ENCODE measurements around the gene TMPRSS15.

The TMPRSS15 gene

GRCh38 chr21:18334066-18334465 is 69.5 kb downstream of the TMPRSS15 start:
- no peaks in the 10 kb centered on the region for H3K36me3 ChIP-seq (ENCODE audit: control insufficient read depth, insufficient read depth, low read length)
- H3K9ac ChIP-seq (ENCODE audit: low read length): no peak overlapping the region
- no peaks in the 10 kb centered on the region for H3K27me3 ChIP-seq (ENCODE audit: control insufficient read depth, insufficient read depth, low read length)
- no peaks in the 10 kb centered on the region for H3K4me1 ChIP-seq (ENCODE audit: control insufficient read depth, insufficient read depth, low read length)
- no peak overlapping the region for H3K4me3 ChIP-seq (ENCODE audit: low read length)
- no peak overlapping the region for H3K27ac ChIP-seq (ENCODE audit: low read depth, low read length)

GRCh38 chr21:18318156-18318555 is 85.4 kb downstream of the TMPRSS15 start:
- Histone ChIP-seq H3K27ac (ENCODE audit: low read depth, low read length) (no peak overlapping the region), H3K4me3 (ENCODE audit: low read length) (no peak overlapping the region), H3K36me3 (ENCODE audit: control insufficient read depth, insufficient read depth, low read length) (no peaks in the 10 kb centered on the region), H3K4me1 (ENCODE audit: control insufficient read depth, insufficient read depth, low read length) (no peaks in the 10 kb centered on the region), H3K9ac (ENCODE audit: low read length) (no peak overlapping the region), H3K27me3 (ENCODE audit: control insufficient read depth, insufficient read depth, low read length) (no peaks in the 10 kb centered on the region)

GRCh38 chr21:18298228-18298627 is 105.4 kb downstream of the TMPRSS15 start:
- Histone ChIP-seq H3K4me1 (ENCODE audit: control insufficient read depth, insufficient read depth, low read length) (no peaks in the 10 kb centered on the region), H3K4me3 (ENCODE audit: low read length) (no peak overlapping the region), H3K9ac (ENCODE audit: low read length) (no peak overlapping the region), H3K27ac (ENCODE audit: low read depth, low read length) (no peak overlapping the region), H3K36me3 (ENCODE audit: control insufficient read depth, insufficient read depth, low read length) (no peaks in the 10 kb centered on the region), H3K27me3 (ENCODE audit: control insufficient read depth, insufficient read depth, low read length) (no peaks in the 10 kb centered on the region)

GRCh38 chr21:18294100-18294499 is 109.5 kb downstream of the TMPRSS15 start:
- Histone ChIP-seq H3K4me3 (ENCODE audit: low read length) (no peak overlapping the region), H3K27me3 (ENCODE audit: control insufficient read depth, insufficient read depth, low read length) (no peaks in the 10 kb centered on the region), H3K36me3 (ENCODE audit: control insufficient read depth, insufficient read depth, low read length) (no peaks in the 10 kb centered on the region), H3K27ac (ENCODE audit: low read depth, low read length) (no peak overlapping the region), H3K4me1 (ENCODE audit: control insufficient read depth, insufficient read depth, low read length) (peaks cover 2% of the 10 kb centered on the region), H3K9ac (ENCODE audit: low read length) (no peak overlapping the region)

GRCh38 chr21:18289876-18290275 is 113.7 kb downstream of the TMPRSS15 start:
- no peak overlapping the region for H3K27ac ChIP-seq (ENCODE audit: low read depth, low read length)
- H3K36me3 ChIP-seq (ENCODE audit: control insufficient read depth, insufficient read depth, low read length): no peaks in the 10 kb centered on the region
- no peak overlapping the region for H3K9ac ChIP-seq (ENCODE audit: low read length)
- H3K4me3 ChIP-seq (ENCODE audit: low read length): no peak overlapping the region
- no peaks in the 10 kb centered on the region for H3K27me3 ChIP-seq (ENCODE audit: control insufficient read depth, insufficient read depth, low read length)
- H3K4me1 ChIP-seq (ENCODE audit: control insufficient read depth, insufficient read depth, low read length): peaks cover 2% of the 10 kb centered on the region

GRCh38 chr21:18285379-18285778 is 118.2 kb downstream of the TMPRSS15 start:
- Histone ChIP-seq H3K4me1 (ENCODE audit: control insufficient read depth, insufficient read depth, low read length) (no peaks in the 10 kb centered on the region), H3K27ac (ENCODE audit: low read depth, low read length) (no peak overlapping the region), H3K27me3 (ENCODE audit: control insufficient read depth, insufficient read depth, low read length) (no peaks in the 10 kb centered on the region), H3K36me3 (ENCODE audit: control insufficient read depth, insufficient read depth, low read length) (no peaks in the 10 kb centered on the region), H3K4me3 (ENCODE audit: low read length) (no peak overlapping the region), H3K9ac (ENCODE audit: low read length) (no peak overlapping the region)

GRCh38 chr21:18275781-18276180 is 127.8 kb downstream of the TMPRSS15 start:
- Histone ChIP-seq H3K27me3 (ENCODE audit: control insufficient read depth, insufficient read depth, low read length) (no peaks in the 10 kb centered on the region), H3K4me1 (ENCODE audit: control insufficient read depth, insufficient read depth, low read length) (no peaks in the 10 kb centered on the region), H3K27ac (ENCODE audit: low read depth, low read length) (no peak overlapping the region), H3K9ac (ENCODE audit: low read length) (no peak overlapping the region), H3K4me3 (ENCODE audit: low read length) (no peak overlapping the region), H3K36me3 (ENCODE audit: control insufficient read depth, insufficient read depth, low read length) (no peaks in the 10 kb centered on the region)

GRCh38 chr21:18274370-18274769 is 129.2 kb downstream of the TMPRSS15 start:
- Histone ChIP-seq H3K36me3 (ENCODE audit: control insufficient read depth, insufficient read depth, low read length) (no peaks in the 10 kb centered on the region), H3K9ac (ENCODE audit: low read length) (no peak overlapping the region), H3K4me1 (ENCODE audit: control insufficient read depth, insufficient read depth, low read length) (no peaks in the 10 kb centered on the region), H3K27me3 (ENCODE audit: control insufficient read depth, insufficient read depth, low read length) (no peaks in the 10 kb centered on the region), H3K4me3 (ENCODE audit: low read length) (no peak overlapping the region), H3K27ac (ENCODE audit: low read depth, low read length) (no peak overlapping the region)

GRCh38 chr21:18273400-18273799 is 130.2 kb downstream of the TMPRSS15 start:
- Histone ChIP-seq H3K4me1 (ENCODE audit: control insufficient read depth, insufficient read depth, low read length) (no peaks in the 10 kb centered on the region), H3K27me3 (ENCODE audit: control insufficient read depth, insufficient read depth, low read length) (no peaks in the 10 kb centered on the region), H3K36me3 (ENCODE audit: control insufficient read depth, insufficient read depth, low read length) (no peaks in the 10 kb centered on the region), H3K27ac (ENCODE audit: low read depth, low read length) (no peak overlapping the region), H3K9ac (ENCODE audit: low read length) (no peak overlapping the region), H3K4me3 (ENCODE audit: low read length) (no peak overlapping the region)

GRCh38 chr21:18269856-18270255 is 133.7 kb downstream of the TMPRSS15 start:
- H3K36me3 ChIP-seq (ENCODE audit: control insufficient read depth, insufficient read depth, low read length): no peaks in the 10 kb centered on the region
- no peaks in the 10 kb centered on the region for H3K4me1 ChIP-seq (ENCODE audit: control insufficient read depth, insufficient read depth, low read length)
- H3K27me3 ChIP-seq (ENCODE audit: control insufficient read depth, insufficient read depth, low read length): no peaks in the 10 kb centered on the region
- H3K27ac ChIP-seq (ENCODE audit: low read depth, low read length): no peak overlapping the region
- no peak overlapping the region for H3K9ac ChIP-seq (ENCODE audit: low read length)
- no peak overlapping the region for H3K4me3 ChIP-seq (ENCODE audit: low read length)

GRCh38 chr21:18268906-18269305 is 134.7 kb downstream of the TMPRSS15 start:
- Histone ChIP-seq H3K4me1 (ENCODE audit: control insufficient read depth, insufficient read depth, low read length) (no peaks in the 10 kb centered on the region), H3K4me3 (ENCODE audit: low read length) (no peak overlapping the region), H3K27me3 (ENCODE audit: control insufficient read depth, insufficient read depth, low read length) (no peaks in the 10 kb centered on the region), H3K36me3 (ENCODE audit: control insufficient read depth, insufficient read depth, low read length) (no peaks in the 10 kb centered on the region), H3K27ac (ENCODE audit: low read depth, low read length) (no peak overlapping the region), H3K9ac (ENCODE audit: low read length) (no peak overlapping the region)

GRCh38 chr21:18267496-18267895 is 136.1 kb downstream of the TMPRSS15 start:
- H3K4me1 ChIP-seq (ENCODE audit: control insufficient read depth, insufficient read depth, low read length): no peaks in the 10 kb centered on the region
- H3K9ac ChIP-seq (ENCODE audit: low read length): no peak overlapping the region
- no peaks in the 10 kb centered on the region for H3K36me3 ChIP-seq (ENCODE audit: control insufficient read depth, insufficient read depth, low read length)
- H3K4me3 ChIP-seq (ENCODE audit: low read length): no peak overlapping the region
- no peaks in the 10 kb centered on the region for H3K27me3 ChIP-seq (ENCODE audit: control insufficient read depth, insufficient read depth, low read length)
- H3K27ac ChIP-seq (ENCODE audit: low read depth, low read length): no peak overlapping the region

- Histone ChIP-seq H3K4me3 (ENCODE audit: low read length) (no peak overlapping the region), H3K9ac (ENCODE audit: low read length) (no peak overlapping the region), H3K27me3 (ENCODE audit: control insufficient read depth, insufficient read depth, low read length) (no peaks in the 10 kb centered on the region), H3K36me3 (ENCODE audit: control insufficient read depth, insufficient read depth, low read length) (no peaks in the 10 kb centered on the region), H3K27ac (ENCODE audit: low read depth, low read length) (no peak overlapping the region), H3K4me1 (ENCODE audit: control insufficient read depth, insufficient read depth, low read length) (no peaks in the 10 kb centered on the region)
Observed at GRCh38 chr21:18265944-18266343, 137.6 kb downstream of the TMPRSS15 start.

Data from rectal smooth muscle tissue (tissue), 1 donor.